GM19099 (cell line): ENCODE results near the gene B3GNT5.

ENCODE experiments used
- POLR2A ChIP-seq: IDR thresholded peaks from 3 replicates; pipeline ENCODE4 v1.6.1; 2011; ENCODE audit warnings: low read depth; ENCODE audit not compliant: insufficient read length; ENCODE audit errors: extremely low read depth

Gene B3GNT5

DNA sequence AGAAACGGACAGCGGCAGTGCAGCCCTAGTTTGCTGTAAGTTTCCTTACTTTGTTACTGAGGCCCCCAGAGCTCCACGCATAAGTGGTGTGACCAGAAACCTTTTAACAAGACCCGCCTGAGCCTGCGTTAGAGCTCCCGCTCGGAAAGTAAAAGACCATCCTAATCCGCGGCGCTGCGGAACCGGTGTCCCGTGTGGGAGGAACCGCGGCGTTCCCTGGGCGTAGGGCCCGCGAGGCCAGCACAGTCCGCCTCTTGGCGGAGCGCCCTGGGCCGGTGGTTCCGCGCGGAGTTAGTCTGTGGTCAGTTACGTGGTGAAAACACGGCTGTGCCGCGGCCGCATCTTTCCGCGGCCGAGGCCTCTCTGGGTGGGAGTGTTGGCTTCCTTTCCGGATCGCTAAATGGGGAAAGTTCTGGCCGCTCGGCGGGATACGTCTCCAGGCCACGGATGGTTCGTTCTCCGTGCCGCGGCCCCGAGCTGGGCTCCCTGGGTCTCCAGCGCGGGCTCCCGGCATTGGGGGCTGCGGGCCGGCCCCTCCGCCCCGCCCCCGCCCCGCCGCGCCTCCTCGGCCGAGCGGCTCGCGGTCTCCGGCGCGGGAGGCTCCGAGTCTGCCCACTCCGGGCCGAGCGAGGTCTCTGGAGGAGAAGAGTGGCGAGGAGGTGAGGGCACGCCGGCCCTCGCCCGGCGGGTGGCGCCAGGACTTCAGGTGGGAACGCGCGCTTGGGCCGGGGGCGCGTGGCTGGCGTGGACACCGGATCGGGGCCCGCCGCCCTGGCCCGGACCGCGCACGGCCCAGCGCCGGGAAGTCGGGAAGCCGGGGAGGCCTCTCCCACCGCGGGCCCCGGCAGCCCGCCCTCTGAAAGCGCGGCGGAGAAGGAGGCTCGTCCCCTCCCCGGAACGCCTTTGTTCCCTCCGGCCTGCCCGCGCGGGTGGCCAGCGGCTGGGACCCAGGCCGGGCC lies 754 bp downstream of the B3GNT5 start:
- no peak for TF ChIP-seq POLR2A

- no peak for TF ChIP-seq POLR2A
Measured at GRCh38 chr3:183254487-183255347, 1.7 kb downstream of the B3GNT5 start.

- TF ChIP-seq POLR2A = no peak
Measured at GRCh38 chr3:183255348-183255730, 2.3 kb downstream of the B3GNT5 start.

DNA sequence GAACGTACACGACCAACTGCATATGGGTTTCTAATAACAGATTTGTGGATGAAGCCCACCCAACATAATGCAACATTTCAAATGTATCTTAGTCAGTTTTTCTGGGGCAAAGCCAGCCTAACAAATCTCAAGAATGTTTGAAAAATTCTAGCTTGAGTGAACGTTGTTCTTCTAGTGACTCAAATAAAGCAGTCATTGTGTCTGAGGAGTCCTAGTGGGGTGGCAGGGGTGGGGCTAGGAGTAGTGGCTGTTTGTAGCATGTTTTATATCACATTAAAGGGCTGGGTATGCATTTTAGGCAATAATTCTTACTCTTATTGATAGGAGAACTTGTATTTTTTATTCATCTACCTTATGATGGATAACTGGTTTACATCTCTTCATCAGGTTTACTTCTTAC lies 6.0 kb downstream of the B3GNT5 start:
- TF ChIP-seq POLR2A = no peak

DNA sequence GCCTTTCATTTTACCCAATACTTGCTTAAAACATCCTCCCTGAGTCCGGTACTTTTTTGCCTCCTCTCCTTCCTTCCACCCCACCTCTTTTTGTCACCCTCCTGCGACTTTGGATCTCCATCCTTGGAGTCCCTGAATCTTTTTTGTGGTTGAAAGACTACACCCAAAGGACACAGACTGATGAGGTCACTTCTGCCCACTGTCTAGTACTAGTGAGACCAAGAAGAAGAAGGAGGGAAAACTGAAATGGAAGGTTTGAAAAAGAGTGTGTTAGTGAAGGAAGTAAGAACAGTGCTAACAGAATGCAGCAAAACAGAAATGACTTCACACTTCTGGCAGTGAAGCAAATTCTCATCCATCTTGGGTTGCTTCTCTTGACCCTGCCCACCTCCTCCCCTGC lies 6.6 kb downstream of the B3GNT5 start:
- no peak for TF ChIP-seq POLR2A

DNA sequence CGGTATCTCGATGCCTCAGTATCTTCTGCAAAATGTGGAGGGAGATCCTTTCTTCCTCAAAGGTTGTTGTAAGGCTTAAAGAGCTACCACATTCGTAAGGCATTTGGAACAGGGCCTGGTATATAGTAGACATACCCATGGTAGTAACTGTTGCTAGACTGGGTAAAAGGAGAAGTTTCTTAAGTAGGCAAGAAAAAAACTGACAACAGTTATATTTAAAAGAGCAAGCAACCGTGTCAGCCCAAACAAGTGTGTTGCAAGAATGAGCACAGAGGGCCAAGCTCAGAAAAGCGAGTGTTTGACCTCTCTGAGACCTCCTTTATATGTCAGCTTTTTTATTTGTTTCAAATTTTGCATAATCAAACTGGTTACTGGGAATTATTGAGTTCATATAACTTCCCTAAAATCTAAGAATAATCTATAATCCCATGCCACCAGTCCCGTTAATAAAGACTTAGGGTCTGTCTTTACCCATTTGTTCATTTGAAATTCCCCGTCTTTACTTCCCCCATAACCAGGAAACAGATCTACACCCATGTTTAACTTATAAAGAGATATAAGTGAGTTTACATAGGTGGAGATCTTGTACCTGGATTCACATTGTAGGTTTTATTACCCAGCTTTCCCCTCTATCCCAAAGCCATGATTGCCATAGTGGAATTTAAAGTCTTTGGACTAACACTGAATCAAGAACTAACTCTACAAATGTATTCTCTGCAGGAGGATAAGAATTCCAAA lies 7.3 kb downstream of the B3GNT5 start:
- TF ChIP-seq POLR2A = no peak

DNA sequence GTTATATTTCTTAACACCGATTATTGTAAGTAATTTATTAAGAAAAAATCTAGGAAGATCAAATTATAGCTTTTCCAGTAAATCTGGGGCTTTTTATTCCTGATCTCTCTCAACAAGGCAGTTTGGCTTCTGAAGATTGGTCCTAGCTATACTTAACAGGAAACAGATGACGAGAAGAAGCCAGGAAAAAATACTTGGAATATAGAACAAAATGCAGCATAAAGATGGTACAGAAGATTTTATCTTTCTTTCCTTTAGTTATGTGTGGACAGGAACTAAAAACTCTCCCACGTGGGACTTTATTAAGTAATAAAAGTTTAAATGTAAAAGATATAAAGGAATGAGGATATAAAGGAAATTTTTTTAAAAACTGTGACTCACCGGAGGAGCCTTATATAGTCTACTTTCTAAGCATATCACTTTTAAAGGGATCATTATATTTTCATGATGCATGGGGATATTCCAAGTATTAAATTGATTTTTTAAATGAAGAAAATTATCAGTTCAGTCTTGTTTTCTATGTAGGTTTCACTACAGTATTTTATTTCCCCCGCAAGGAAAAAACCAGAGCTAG lies 8.2 kb downstream of the B3GNT5 start:
- no peak for TF ChIP-seq POLR2A

- no peak for TF ChIP-seq POLR2A
Measured at GRCh38 chr3:183262875-183263378, 9.9 kb downstream of the B3GNT5 start.

DNA sequence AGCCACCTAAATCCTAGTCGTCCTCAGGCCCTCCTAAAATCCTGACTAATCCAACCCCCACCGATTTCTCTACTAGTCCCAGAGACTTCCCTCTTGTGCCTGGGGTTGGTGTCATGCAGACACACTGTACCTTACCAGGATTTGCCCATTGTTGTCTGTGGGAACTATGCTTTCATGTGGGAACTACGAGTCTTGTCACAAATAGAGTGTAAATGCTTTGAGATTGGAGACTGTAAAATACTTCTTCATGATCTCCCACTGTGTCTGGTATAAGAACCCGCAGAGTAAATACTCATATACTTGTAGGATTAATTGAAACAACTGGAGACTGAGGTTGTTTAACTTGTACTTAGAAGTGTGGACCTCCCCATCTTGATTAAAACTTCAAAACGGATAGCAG lies 11.2 kb downstream of the B3GNT5 start:
- TF ChIP-seq POLR2A = no peak

DNA sequence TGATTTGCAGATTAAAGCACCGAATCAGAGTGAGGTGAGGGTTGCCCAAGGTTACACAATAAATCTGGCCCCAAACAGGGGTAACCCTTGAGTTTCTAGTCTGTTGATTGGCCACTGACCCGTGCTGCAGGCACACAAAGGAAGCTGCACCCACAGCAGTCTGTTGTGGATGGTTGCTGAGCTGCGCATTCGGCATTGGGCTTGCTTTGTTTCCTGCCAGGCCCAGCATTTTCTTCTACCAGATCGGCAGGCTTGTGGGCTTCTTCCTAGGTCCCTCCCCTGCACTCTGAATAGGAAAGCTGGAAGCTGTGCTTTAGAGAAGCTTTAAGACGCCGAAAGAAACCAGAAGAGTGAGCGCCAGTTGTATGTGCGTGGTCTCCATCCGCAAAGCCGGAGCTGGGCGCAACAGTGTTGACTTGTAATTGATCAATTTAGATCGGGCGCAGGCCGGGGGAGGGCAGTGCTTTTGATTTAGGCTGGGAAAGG lies 12.1 kb downstream of the B3GNT5 start:
- no peak for TF ChIP-seq POLR2A

- TF ChIP-seq POLR2A = no peak
Measured at GRCh38 chr3:183265834-183266417, 12.9 kb downstream of the B3GNT5 start.

DNA sequence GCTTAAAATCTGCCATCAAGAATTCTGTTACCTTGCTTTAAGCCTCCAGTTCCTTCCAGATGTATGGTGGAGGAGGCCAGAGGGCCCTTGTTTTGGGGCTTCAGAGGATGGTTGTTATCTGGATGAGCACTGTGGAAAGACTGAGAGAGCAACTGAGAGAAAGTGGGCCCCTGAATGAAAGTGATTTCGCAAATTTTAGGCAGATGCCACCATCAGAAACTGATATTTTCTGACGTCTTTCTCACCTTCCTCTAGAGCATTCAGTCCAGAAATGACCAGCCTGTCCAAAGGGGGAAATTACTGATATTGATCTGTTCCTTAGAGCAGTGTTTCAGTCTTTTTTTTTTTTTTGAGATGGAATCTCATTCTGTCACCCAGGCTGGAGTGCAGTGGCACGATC lies 13.4 kb downstream of the B3GNT5 start:
- TF ChIP-seq POLR2A = no peak

DNA sequence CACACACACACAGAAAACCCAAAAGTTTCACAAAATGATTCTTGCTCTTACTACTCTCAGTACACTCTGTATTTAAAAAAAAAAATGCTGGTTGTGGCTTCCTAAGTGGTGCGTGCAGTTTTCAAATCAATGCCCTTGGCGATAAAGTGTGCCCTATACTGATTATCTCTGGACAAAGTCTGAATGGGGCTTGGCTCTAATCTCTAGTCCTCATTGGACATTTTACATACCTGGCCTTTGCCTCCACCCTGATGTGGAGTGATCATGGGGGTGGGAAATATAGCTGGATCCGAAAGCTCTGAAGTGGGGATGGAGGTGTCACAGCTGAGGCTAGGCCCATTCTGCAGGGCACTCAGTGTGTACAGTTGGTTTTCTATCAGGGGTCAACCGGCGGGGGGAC lies 14.1 kb downstream of the B3GNT5 start:
- TF ChIP-seq POLR2A = no peak

- TF ChIP-seq POLR2A = no peak
Measured at GRCh38 chr3:183268366-183268765, 15.3 kb downstream of the B3GNT5 start.

- no peak for TF ChIP-seq POLR2A
Measured at GRCh38 chr3:183269345-183269744, 16.3 kb downstream of the B3GNT5 start.

DNA sequence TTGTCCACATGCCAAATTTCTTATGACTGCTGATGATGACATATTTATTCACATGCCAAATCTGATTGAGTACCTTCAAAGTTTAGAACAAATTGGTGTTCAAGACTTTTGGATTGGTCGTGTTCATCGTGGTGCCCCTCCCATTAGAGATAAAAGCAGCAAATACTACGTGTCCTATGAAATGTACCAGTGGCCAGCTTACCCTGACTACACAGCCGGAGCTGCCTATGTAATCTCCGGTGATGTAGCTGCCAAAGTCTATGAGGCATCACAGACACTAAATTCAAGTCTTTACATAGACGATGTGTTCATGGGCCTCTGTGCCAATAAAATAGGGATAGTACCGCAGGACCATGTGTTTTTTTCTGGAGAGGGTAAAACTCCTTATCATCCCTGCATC lies 17.3 kb downstream of the B3GNT5 start:
- TF ChIP-seq POLR2A = no peak
